GM21723 (cell line): Measurements from ENCODE around the gene DNPH1.

ENCODE experiments used
- ATAC-seq: cut with Tn5 transposase; IDR thresholded peaks from one replicate; pipeline ENCODE4 v1.9.1; 2021; ENCODE audit warnings: mild to moderate bottlenecking, moderate library complexity; ENCODE audit not compliant: unreplicated experiment

DNPH1 gene

DNA sequence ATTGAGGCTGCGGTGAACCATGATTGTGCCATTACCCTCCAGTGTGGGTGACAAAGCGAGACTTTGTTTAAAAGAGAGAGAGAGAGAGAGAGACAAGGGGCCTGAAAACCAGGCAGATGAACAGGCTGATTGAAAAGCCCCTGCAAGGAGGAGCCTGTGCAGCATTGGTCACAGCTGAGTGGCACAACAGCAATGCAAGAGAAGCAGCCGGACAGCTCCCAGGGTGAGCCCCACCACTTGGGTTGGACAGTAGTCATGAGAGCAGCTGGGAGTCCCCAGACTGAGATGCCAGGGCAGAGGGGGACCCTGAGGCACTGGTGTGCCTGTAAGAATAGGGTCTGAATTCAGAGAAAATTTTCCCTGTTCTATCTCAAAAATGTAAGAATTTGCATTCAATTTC, 10.2 kb downstream of the DNPH1 start:
- no peak for ATAC-seq

DNA sequence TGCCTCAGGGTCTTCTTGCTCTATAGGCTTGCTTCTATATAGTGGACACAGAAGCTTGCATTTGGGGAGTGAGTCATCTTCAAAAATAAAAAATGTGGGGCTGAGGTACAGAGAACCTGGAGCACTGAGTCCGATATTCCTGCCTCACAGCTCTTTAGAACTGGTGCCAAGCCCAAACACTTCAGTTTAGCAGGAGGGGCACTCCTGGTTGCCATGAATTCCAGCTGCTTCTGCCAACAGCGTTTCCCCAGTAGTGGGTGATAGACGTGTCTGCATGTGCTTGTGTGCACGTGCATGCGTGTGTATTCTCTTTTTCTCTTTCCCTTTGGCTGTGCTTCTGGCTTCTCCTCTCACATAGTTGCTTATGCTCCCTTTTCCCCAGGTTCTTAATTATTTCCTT, 11.9 kb downstream of the DNPH1 start:
- no peak for ATAC-seq

DNA sequence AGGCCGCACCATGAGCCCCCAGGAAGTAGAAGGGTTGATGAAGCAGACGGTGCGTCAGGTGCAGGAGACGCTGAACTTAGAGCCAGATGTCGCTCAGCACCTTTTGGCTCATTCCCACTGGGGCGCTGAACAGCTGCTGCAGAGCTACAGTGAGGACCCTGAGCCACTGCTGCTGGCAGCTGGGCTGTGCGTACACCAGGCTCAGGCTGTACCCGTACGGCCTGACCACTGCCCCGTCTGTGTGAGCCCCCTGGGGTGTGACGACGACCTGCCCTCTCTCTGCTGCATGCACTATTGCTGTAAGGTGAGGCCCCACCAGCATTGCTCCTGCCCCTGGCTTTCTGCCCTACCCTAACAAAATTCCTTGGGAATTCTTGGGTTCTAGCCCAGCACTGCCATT, 13.1 kb downstream of the DNPH1 start:
- ATAC-seq: no peak

DNA sequence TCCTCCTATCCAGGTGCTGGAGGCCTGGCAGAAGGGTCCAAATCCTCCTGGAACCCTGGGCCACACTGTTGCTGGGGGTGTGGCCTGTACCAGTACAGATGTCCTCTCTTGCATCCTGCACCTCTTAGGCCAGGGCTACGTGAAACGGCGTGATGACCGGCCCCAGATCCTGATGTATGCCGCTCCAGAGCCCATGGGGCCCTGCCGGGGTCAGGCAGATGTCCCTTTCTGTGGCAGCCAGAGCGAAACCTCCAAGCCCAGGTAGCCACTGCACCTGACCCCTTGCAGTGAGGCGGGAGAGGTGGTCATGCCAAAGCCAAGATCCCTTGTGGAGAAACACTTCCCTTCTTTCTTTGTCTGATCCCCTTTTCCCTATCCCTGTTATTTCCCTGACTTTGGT, 14.2 kb downstream of the DNPH1 start:
- no peak for ATAC-seq

DNA sequence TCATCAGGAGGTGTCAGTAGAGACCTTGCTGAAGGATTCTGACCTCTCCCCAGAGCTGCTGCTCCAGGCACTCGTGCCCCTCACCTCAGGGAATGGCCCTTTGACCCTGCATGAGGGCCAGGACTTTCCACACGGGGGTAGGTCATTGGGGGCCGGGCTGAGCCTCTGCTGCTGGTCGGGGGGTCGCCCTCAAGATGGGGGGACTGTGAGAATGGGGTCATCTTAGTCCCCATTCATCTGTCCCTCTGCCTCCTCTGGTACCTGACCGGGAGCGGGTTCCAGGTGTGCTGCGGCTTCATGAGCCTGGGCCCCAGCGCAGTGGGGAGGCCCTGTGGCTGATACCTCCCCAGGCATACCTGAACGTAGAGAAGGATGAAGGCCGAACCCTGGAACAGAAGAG, 15.8 kb downstream of the DNPH1 start:
- no peak for ATAC-seq

DNA sequence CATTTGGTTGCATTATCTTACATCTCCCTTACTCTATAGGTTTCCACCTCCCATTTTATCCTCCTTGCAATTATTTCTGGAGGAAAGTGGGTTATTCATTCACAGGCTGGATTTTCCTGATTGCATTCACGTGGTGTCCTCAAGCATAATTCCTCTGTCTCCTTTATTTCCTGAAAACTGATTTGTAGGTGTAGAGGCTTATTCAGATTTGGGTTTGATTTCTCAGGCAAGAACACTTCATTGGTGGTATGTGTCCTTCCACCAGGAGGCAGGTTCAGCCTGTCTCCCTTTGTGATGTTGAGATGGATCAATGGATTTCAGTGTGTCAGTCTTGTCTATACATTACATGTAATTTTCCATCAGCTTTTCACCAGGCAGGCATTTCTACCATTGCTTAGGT, 17.3 kb downstream of the DNPH1 start:
- ATAC-seq: no peak

DNA sequence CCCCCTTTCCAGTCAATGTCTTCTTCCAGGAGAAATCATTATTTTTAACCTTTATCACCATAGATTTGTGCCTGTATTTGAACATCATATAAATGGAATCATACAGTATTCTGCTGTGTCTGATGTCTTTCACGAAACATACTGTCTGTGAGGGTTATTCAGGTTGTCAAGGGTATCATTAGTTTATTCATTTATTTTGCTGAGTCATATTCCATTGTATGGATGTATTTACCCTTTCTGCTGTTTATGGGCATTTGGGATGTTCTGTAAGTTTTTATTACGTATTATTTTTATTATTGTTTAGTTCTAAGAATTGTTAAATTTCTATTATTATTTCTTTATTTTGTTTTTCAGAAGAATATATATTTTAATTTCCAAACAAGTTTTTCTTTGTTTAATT, 22.0 kb downstream of the DNPH1 start:
- ATAC-seq: no peak

DNA sequence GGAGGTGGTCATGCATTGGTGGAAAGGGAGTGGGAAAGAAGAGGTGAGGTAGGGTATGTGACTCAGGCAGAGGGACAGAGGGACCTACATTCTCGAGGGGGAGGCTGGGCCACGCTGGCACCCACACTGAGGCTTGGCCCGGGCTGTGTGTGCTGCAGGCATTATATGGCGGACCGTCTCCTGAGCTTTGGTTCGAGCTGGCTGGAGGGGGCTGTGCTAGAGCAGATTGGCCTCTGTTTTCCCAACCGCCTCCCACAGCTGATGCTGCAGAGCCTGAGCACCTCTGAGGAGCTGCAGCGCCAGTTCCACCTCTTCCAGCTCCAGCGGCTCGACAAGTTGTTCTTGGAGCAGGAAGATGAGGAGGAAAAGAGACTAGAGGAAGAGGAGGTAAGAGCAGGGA, 23.4 kb downstream of the DNPH1 start:
- ATAC-seq: no peak

- no peak for ATAC-seq
These were observed 24.8 kb downstream of the DNPH1 start for GRCh38 chr6:43204271-43205105.

- no peak for ATAC-seq
These were observed 25.6 kb downstream of the DNPH1 start for GRCh38 chr6:43203718-43204095.

DNA sequence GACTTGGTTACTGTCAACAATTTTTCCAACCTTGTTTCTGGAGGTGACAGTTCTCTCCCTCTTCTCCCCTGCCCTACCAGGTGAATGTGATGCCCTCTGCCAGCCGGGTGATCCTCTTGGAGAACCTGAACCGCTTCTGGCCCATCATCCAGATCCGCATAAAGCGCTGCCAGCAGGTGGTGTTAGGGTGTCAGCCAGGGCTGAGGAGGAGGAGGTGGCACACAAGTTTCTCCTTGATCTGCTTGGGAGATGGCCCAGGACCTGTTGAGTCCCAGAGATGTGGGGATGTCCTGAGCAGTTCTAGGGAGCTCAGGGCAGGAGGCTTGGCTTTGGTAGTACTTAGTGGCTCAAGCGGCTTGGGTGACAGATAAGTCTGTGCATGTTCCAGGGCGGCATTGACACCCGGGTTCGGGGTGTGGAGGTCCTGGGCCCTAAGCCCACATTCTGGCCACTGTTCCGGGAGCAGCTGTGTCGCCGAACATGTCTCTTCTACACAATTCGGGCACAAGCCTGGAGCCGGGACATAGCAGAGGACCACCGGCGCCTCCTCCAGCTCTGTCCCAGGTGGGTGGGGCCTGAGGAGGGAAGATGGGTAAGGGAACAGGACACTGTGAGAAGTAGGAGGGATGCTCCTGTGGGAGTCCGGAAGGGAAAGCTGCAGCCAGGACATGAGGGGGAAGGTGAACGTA, 26.1 kb downstream of the DNPH1 start:
- no peak for ATAC-seq

- no peak for ATAC-seq
These were observed 26.8 kb downstream of the DNPH1 start for GRCh38 chr6:43202451-43202850.

DNA sequence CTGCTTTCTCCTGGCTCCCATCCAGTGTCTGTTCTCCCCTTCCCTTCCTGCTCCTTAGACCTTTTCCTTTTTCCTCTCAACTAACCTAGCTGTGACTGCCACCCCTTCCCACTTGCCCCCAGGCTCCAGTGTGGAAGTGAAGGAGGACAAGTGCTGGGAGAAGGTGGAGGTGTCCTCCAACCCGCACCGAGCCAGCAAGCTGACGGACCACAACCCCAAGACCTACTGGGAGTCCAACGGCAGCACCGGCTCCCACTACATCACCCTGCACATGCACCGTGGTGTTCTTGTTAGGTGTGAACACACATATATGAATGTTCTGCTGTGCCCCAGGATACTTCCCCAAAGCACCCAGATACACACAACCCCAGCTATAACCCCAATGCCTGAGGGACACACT, 28.7 kb downstream of the DNPH1 start:
- no peak for ATAC-seq

DNA sequence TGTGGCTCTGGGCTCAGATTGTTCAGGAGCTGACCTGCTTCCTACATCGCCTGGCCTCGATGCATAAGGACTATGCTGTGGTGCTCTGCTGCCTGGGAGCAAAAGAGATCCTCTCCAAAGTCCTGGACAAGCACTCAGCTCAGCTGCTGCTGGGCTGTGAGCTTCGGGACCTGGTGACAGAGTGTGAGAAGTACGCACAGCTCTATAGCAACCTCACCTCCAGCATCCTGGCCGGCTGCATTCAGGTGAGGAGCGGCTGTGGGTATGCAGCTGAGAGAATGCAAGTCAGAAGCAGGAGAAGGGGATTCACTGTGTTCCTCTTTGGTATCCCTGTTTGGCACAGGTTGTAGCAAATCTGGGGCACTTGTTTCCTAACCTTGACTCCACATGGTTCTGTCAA, 29.4 kb downstream of the DNPH1 start:
- no peak for ATAC-seq

GRCh38 chr6:43196337-43196736, 32.9 kb downstream of the DNPH1 start:
- no peak for ATAC-seq

DNA sequence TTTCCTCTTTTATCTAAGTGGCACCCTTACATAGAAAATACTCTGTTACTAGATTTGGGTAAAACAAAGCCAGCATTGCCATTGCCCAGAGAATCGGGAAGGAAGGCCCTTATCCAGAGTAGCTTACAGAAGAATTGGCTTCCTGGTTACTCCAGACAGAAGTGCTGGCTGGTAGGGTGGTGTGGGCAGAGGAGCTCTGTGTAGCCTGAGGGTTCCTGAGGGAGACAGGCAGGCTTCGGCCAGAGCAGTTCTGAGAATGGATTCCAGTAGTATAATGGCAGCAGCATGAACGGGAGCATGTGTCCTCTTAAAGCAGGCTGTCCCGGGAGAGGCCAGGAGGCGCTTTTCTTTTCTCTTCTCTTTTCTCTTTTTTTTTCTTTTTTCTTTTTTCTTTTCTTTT, 35.4 kb downstream of the DNPH1 start:
- ATAC-seq: no peak

DNA sequence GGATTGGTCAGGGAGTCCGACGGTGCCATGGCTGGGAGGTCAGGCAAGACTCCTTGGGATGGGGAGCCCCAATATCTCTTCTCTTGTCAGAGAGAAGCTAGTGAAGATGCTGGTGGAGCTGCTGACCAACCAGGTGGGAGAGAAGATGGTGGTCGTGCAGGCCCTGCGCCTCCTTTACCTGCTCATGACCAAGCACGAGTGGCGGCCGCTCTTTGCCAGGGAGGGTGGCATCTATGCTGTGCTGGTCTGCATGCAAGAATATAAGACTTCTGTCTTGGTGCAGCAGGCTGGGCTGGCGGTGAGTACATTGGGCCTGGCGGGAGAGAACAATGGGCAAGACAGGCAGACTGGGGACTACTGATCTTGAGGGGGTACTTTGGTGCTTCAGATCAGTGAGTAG, 36.4 kb downstream of the DNPH1 start:
- ATAC-seq: no peak

- ATAC-seq: no peak
These were observed 39.4 kb downstream of the DNPH1 start for GRCh38 chr6:43189776-43190304.

DNA sequence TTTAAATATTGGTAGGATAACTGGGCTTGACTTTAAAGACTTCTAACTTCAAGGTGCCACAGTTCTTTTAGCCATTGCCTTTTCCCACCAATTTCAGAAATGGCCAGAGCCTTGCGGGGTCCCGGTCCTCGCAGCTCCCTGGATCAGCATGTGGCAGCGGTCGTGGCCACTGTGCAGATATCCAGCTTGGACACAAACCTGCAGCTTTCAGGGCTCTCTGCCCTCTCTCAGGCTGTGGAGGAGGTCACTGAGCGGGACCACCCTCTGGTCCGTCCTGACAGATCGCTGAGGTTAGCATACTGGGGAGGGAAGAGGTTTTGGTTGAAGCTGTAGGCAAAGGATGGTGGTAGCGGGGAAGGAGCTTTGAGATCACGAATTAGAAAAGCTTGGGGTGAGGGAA, 40.9 kb downstream of the DNPH1 start:
- no peak for ATAC-seq

GRCh38 chr6:43187821-43188220, 41.5 kb downstream of the DNPH1 start:
- no peak for ATAC-seq

DNA sequence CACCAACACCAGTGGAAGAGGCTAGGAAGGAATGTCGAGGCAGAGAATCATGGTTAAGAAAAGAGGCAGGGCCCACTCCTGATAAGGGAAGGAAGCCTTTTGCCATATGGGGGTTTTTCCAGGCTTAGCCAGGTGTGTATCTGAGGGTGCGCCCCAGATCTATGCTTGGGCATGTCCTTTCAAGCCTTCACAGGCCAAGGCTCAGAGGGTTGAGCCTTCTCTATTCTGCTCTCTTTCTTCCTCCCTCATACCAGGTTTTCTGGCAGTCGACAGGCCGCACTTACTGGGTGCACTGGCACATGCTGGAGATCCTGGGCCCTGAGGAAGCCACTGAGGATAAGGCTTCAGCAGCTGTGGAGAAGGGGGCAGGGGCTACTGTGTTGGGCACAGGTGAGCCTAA, 42.6 kb downstream of the DNPH1 start:
- no peak for ATAC-seq

DNA sequence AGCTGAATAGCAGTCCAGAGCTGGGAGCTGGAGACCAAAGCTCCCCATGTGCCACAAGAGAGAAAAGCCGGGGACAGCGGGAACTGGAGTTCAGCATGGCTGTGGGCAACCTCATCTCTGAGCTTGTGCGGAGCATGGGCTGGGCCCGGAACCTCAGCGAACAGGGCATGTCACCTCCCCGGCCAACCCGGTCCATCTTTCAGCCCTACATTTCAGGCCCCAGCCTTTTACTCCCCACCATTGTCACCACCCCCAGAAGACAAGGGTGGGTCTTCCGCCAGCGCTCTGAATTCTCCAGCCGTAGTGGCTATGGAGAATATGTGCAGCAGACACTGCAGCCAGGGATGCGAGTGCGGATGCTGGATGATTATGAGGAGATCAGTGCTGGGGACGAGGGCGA, 43.3 kb downstream of the DNPH1 start:
- no peak for ATAC-seq
